ENCODE results near the gene OSGIN1. TPM values are rescaled to one million over a fixed set of nuclear protein-coding genes. Genes with fewer than 3 reads are reported as not detected.

Gene OSGIN1
- polyA plus RNA-seq, 10 donors: 0.14 to 1.1 (median 0.47) TPM

- DNase-seq: no peak
Measured at GRCh38 chr16:83925957-83926725, 26.9 kb upstream of the OSGIN1 start.

- DNase-seq: peak; percentile 52 to 76 (median 67)
Measured at GRCh38 chr16:83926726-83927397, 26.2 kb upstream of the OSGIN1 start.

GRCh38 chr16:83928341-83929055, 24.5 kb upstream of the OSGIN1 start:
- DNase-seq: no peak

- no peak for DNase-seq
Measured at GRCh38 chr16:83929811-83930555, 23.1 kb upstream of the OSGIN1 start.

GRCh38 chr16:83930730-83931500, 22.1 kb upstream of the OSGIN1 start:
- DNase-seq: no peak

GRCh38 chr16:83931556-83931955, 21.5 kb upstream of the OSGIN1 start:
- no peak for DNase-seq

- DNase-seq: no peak
Measured at GRCh38 chr16:83932304-83932703, 20.7 kb upstream of the OSGIN1 start.

- no peak for DNase-seq
Measured at GRCh38 chr16:83932955-83933673, 19.9 kb upstream of the OSGIN1 start.

- no peak for DNase-seq
Measured at GRCh38 chr16:83933885-83934683, 19.0 kb upstream of the OSGIN1 start.

- DNase-seq: no peak
Measured at GRCh38 chr16:83934684-83934977, 18.4 kb upstream of the OSGIN1 start.

GRCh38 chr16:83935005-83935857, 17.8 kb upstream of the OSGIN1 start:
- DNase-seq: no peak

- DNase-seq: no peak
Measured at GRCh38 chr16:83935858-83936255, 17.2 kb upstream of the OSGIN1 start.

- no peak for DNase-seq
Measured at GRCh38 chr16:83936581-83937165, 16.4 kb upstream of the OSGIN1 start.

GRCh38 chr16:83937267-83937666, 15.8 kb upstream of the OSGIN1 start:
- no peak for DNase-seq

- DNase-seq: no peak
Measured at GRCh38 chr16:83937922-83938885, 14.8 kb upstream of the OSGIN1 start.

- no peak for DNase-seq
Measured at GRCh38 chr16:83939266-83939855, 13.7 kb upstream of the OSGIN1 start.

GRCh38 chr16:83940119-83940518, 12.9 kb upstream of the OSGIN1 start:
- DNase-seq: no peak

Data from muscle of back (tissue), 11 donors.